Spinal cord (tissue), 10 donors: ENCODE results near the gene POC1B. TPM values are rescaled to one million over a fixed set of nuclear protein-coding genes. Genes with fewer than 3 reads are reported as not detected.

Source experiments
- DNase-seq, 6 donors: peaks; one replicate each; pipeline versions ENCODE4 v3.0.0 to v3.0.0-alpha.2; 2013 to 2015; ENCODE audit warnings: low spot score in 6 of 6, low read depth in 4 of 6
- H3K27ac ChIP-seq: one replicate; pipeline ENCODE4 v1.5.1; 2013; ENCODE audit warnings: low read depth, low read length, control low read depth
- H3K27me3 ChIP-seq: one replicate; pipeline ENCODE4 v1.6.1; 2013; ENCODE audit warnings: low read length; ENCODE audit not compliant: control insufficient read depth, insufficient read depth
- H3K36me3 ChIP-seq: one replicate; pipeline ENCODE4 v1.6.1; 2013; ENCODE audit warnings: low read length; ENCODE audit not compliant: control insufficient read depth, insufficient read depth
- H3K4me1 ChIP-seq: one replicate; pipeline ENCODE4 v1.6.1; 2013; ENCODE audit warnings: low read length; ENCODE audit not compliant: control insufficient read depth, insufficient read depth
- H3K4me3 ChIP-seq: one replicate; pipeline ENCODE4 v1.5.1; 2013; ENCODE audit warnings: low read depth, low read length, control low read depth
- H3K9me3 ChIP-seq: one replicate; pipeline ENCODE4 v1.6.1; 2013; ENCODE audit warnings: low read length; ENCODE audit not compliant: control insufficient read depth, insufficient read depth
- WGBS: methylation state at CpG from one replicate; pipeline ENCODE4 v1.1.5; 2013; ENCODE audit warnings: missing lambda C conversion rate; ENCODE audit not compliant: insufficient coverage; 5-methylcytosine and 5-hydroxymethylcytosine counted together
- polyA plus RNA-seq, 2 donors: library from polyadenylated mRNA; unstranded; fragments of 120-200 nt; gene quantifications; one replicate each; pipeline ENCODE4 v1.2.1, GENCODE V29; 2013; ENCODE audit not compliant: insufficient read length in 2 of 2
- total RNA-seq, 2 donors: library from RNA; depleted of rRNA in 1 of 2; stranded (reverse); fragments of 120-200 nt in 1 of 2; fragments of >200 nt in 1 of 2; gene quantifications; one replicate each; pipeline versions ENCODE4 v1.2.3 to v1.2.4, GENCODE V29; 2013 to 2014
- donor health status: healthy.

Gene POC1B
- total and polyA plus RNA-seq, 4 donors: 11.7 to 56.4 (median 21.5) TPM

GRCh38 chr12:89456565-89456964 is 69.3 kb downstream of the POC1B start:
- Histone ChIP-seq H3K36me3 (no peaks in the 10 kb centered on the region), H3K27ac (no peak overlapping the region), H3K4me3 (no peak overlapping the region), H3K9me3 (no peaks in the 10 kb centered on the region), H3K4me1 (no peaks in the 10 kb centered on the region), H3K27me3 (no peaks in the 10 kb centered on the region)
- no peak for DNase-seq
- WGBS: no CpG with 5 or more reads among the region's 1 CpG

DNA sequence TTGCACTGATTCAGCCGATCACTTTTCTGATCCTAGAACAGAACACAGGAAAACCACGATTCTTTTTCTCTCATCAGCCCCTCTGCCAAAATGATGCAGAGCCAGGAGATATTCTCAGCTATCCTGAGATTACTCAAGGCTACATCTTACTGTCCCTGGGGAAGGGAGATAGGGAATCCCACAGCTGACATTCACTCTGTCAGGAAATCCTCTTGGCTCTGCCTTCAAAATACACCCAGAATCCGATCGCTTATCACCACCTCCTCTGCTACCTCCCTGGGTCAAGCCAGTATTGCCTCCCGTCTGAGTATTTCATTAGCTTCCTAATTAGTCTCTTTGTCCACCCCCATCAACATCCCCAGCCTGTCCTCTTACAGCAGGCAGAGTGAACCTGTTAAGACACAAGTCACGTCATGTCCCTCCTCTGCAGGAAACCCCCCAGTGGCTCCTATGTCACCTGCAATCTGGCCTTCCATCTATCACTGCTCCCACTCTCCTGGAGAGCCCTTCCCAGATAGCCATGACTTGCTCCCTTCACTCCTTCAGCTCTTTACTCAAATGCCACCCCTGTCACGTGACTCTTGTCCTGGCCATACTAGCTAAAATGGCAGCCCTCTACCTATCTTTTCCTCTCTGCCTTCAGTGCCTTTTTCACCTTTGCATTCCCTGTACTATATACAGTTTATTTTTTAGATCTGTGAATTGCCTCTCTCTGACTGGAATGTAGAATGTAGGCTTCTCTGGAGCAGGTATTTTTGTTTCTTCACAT is 71.6 kb downstream of the POC1B start:
- DNase-seq: no peak
- H3K4me3 ChIP-seq: no peak overlapping the region
- 83% methylated on average over 7 of the region's 7 CpGs for WGBS
- no peaks in the 10 kb centered on the region for H3K36me3 ChIP-seq
- H3K27me3 ChIP-seq: no peaks in the 10 kb centered on the region
- H3K4me1 ChIP-seq: no peaks in the 10 kb centered on the region
- H3K27ac ChIP-seq: no peak overlapping the region
- H3K9me3 ChIP-seq: no peaks in the 10 kb centered on the region

GRCh38 chr12:89453121-89453978 is 72.5 kb downstream of the POC1B start:
- DNase-seq: no peak
- 33% methylated on average over 1 of the region's 6 CpGs for WGBS
- no peak overlapping the region for H3K4me3 ChIP-seq
- no peaks in the 10 kb centered on the region for H3K9me3 ChIP-seq
- H3K27ac ChIP-seq: no peak overlapping the region
- no peaks in the 10 kb centered on the region for H3K4me1 ChIP-seq
- H3K27me3 ChIP-seq: no peaks in the 10 kb centered on the region
- H3K36me3 ChIP-seq: no peaks in the 10 kb centered on the region

- H3K4me3 ChIP-seq: no peak overlapping the region
- WGBS: 19% methylated on average over 7 of the region's 9 CpGs
- peak overlapping the region; percentile 8 for H3K27ac ChIP-seq
Measured at GRCh38 chr12:89451841-89452251, 74.0 kb downstream of the POC1B start.

GRCh38 chr12:89450907-89451306 is 74.9 kb downstream of the POC1B start:
- no peaks in the 10 kb centered on the region for H3K36me3 ChIP-seq
- H3K27me3 ChIP-seq: no peaks in the 10 kb centered on the region
- no peak for DNase-seq
- no peak overlapping the region for H3K27ac ChIP-seq
- H3K4me3 ChIP-seq: no peak overlapping the region
- H3K9me3 ChIP-seq: no peaks in the 10 kb centered on the region
- no peaks in the 10 kb centered on the region for H3K4me1 ChIP-seq

More at GRCh38 chr12:89451841-89452251, 74.0 kb downstream of the POC1B start:
- DNase-seq: peak in 2 of 6 donors; percentile 17 to 38
- Histone ChIP-seq H3K36me3 (no peaks in the 10 kb centered on the region), H3K4me1 (no peaks in the 10 kb centered on the region), H3K27me3 (no peaks in the 10 kb centered on the region), H3K9me3 (no peaks in the 10 kb centered on the region)

GRCh38 chr12:89448951-89449371 is 76.9 kb downstream of the POC1B start:
- Histone ChIP-seq H3K27ac (no peak overlapping the region), H3K4me3 (no peak overlapping the region), H3K4me1 (no peaks in the 10 kb centered on the region), H3K36me3 (no peaks in the 10 kb centered on the region), H3K27me3 (no peaks in the 10 kb centered on the region), H3K9me3 (no peaks in the 10 kb centered on the region)
- no CpG with 5 or more reads among the region's 2 CpGs for WGBS
- no peak for DNase-seq

GRCh38 chr12:89448526-89448925 is 77.3 kb downstream of the POC1B start:
- Histone ChIP-seq H3K27me3 (no peaks in the 10 kb centered on the region), H3K9me3 (no peaks in the 10 kb centered on the region), H3K4me1 (no peaks in the 10 kb centered on the region), H3K36me3 (no peaks in the 10 kb centered on the region), H3K27ac (no peak overlapping the region), H3K4me3 (no peak overlapping the region)
- peak in 1 of 6 donors; percentile 45 for DNase-seq

- 100% methylated on average over 4 of the region's 4 CpGs for WGBS
- no peaks in the 10 kb centered on the region for H3K27me3 ChIP-seq
- no peak for DNase-seq
- no peaks in the 10 kb centered on the region for H3K36me3 ChIP-seq
- no peak overlapping the region for H3K4me3 ChIP-seq
- no peaks in the 10 kb centered on the region for H3K4me1 ChIP-seq
- H3K27ac ChIP-seq: no peak overlapping the region
- H3K9me3 ChIP-seq: peaks cover 2% of the 10 kb centered on the region
Measured at GRCh38 chr12:89439941-89440340, 85.9 kb downstream of the POC1B start.

DNA sequence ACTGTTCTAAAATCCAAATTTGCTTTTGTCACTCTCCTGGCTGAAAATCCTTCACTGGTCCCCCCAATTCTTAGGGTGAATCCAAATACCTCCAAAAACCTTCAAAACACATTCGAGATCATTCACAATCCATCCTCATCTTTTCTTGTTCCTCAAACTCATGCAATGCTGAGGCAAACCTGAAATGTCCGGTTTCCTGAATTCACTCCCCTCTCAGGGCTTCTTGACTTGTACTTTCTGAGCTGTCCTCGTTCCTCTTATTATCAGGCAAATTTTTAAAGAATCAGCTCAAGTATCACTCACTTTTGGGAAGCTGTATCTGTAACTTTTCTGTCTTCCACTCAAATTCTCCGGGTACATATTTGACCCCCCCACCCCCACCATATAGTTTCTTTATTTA is 88.6 kb downstream of the POC1B start:
- WGBS: 89% methylated on average over 3 of the region's 4 CpGs
- H3K27ac ChIP-seq: no peak overlapping the region
- H3K36me3 ChIP-seq: no peaks in the 10 kb centered on the region
- peaks cover 2% of the 10 kb centered on the region for H3K9me3 ChIP-seq
- no peak overlapping the region for H3K4me3 ChIP-seq
- no peaks in the 10 kb centered on the region for H3K4me1 ChIP-seq
- no peaks in the 10 kb centered on the region for H3K27me3 ChIP-seq
- no peak for DNase-seq

DNA sequence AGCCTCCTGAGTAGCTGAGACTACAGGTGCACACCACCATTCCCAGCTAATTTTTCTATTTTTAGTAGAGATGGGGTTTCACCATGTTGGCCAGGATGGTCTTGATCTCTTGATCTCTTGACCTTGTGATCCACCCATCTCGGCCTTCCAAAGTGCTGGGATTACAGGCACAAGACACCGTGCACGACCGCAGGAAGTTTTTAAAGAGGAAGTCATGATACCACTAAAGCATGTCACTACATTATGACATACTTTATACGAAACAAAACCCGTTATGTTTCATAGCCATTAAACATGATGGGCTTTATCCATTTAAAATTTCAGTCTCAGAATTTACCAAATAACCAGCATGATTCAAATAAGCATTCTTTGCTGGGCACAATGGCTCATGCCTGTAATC is 89.8 kb downstream of the POC1B start:
- no peaks in the 10 kb centered on the region for H3K27me3 ChIP-seq
- WGBS: 90% methylated on average over 2 of the region's 6 CpGs

More for the DNA sequence above, 89.8 kb downstream of the POC1B start:
- Histone ChIP-seq H3K9me3 (peaks cover 2% of the 10 kb centered on the region), H3K36me3 (no peaks in the 10 kb centered on the region), H3K4me1 (no peaks in the 10 kb centered on the region), H3K27ac (no peak overlapping the region), H3K4me3 (no peak overlapping the region)
- DNase-seq: no peak
